Thyroid gland (tissue), 4 donors: ENCODE measurements around the gene OSGIN1. TPM values are rescaled to one million over a fixed set of nuclear protein-coding genes. Genes with fewer than 3 reads are reported as not detected.
A peak's percentile ranks its signal among the peaks of the same experiment; 100 is the strongest.

Source experiments
- DNase-seq, 2 donors: peaks; one replicate each; pipeline ENCODE4 v3.0.0-alpha.2; 2019
- H3K27ac ChIP-seq, 3 donors: fragments of 200-600 bp; sonication (generic); 1 replicate in 2 of 3; 2 replicates in 1 of 3; pipeline ENCODE4 v1.5.1; 2016 to 2019; ENCODE audit warnings: mild to moderate bottlenecking in 1 of 3, moderate library complexity in 1 of 3
- H3K27me3 ChIP-seq: fragments of 200-600 bp; sonication (generic); one replicate; pipeline ENCODE4 v1.5.1; 2019
- H3K36me3 ChIP-seq, 2 donors: fragments of 200-600 bp; sonication (generic); one replicate each; pipeline ENCODE4 v1.5.1; 2016 to 2019
- H3K4me1 ChIP-seq, 2 donors: fragments of 200-600 bp; sonication (generic); one replicate each; pipeline ENCODE4 v1.5.1; 2017 to 2019
- H3K4me3 ChIP-seq, 3 donors: fragments of 200-600 bp; sonication (generic); replicated peaks in 1 of 3; 1 replicate in 2 of 3; 2 replicates in 1 of 3; pipeline ENCODE4 v1.5.1; 2016; ENCODE audit warnings: mild to moderate bottlenecking in 1 of 3
- H3K9me3 ChIP-seq: fragments of 200-600 bp; sonication (generic); one replicate; pipeline ENCODE4 v1.5.1; 2017
- CTCF ChIP-seq, 6 experiments: fragments of 200-600 bp in 3 of 6; fragments of 450-650 bp in 3 of 6; sonication (generic) in 3 of 6; IDR thresholded peaks; one replicate each; pipeline ENCODE4 v1.5.1; 2016 to 2019; ENCODE audit warnings: antibody characterized with exemption in 6 of 6, mild to moderate bottlenecking in 2 of 6, inconsistent platforms in 1 of 6, moderate library complexity in 1 of 6
- POLR2A ChIP-seq, 2 donors: fragments of 450-650 bp; IDR thresholded peaks; one replicate each; pipeline ENCODE4 v1.6.1; 2017; ENCODE audit warnings: antibody characterized with exemption in 2 of 2, mild to moderate bottlenecking in 2 of 2, moderate library complexity in 1 of 2
- WGBS, 2 donors: methylation state at CpG; one replicate each; pipeline ENCODE4 v1.1.5; 2017; 5-methylcytosine and 5-hydroxymethylcytosine counted together
- intact Hi-C: fragments of 100-400 bp; cut with DNase I; formaldehyde crosslinking; loops from one replicate; pipeline ENCODE4 v1.15.1; 2023
- total RNA-seq, 4 donors: library from RNA; depleted of rRNA; stranded (reverse); fragments of >200 nt; gene quantifications; one replicate each; pipeline ENCODE4 v1.2.3, GENCODE V29; 2016

The OSGIN1 gene
- total RNA-seq: 10 to 100 TPM; 14.5 to 53.5 (median 31.9) TPM

GRCh38 chr16:83952940-83953795 is at the start of gene OSGIN1:
Gene OSGIN1 (plus strand): TSS chr16:83953240. CDS start chr16:83957672, 4,432 bp downstream.
- peaks cover 28 to 35% of the 10 kb centered on the region in 2 donors for H3K4me1 ChIP-seq
- peak within 1 kb of the TSS; percentile 36 to 68 (median 66) for H3K4me3 ChIP-seq
- no peaks in the 10 kb centered on the region for H3K27me3 ChIP-seq
- no peaks in the 10 kb centered on the region for H3K9me3 ChIP-seq
- peak within 1 kb of the TSS; percentile 89 to 96 (median 89) for H3K27ac ChIP-seq
- intact Hi-C loops: no loop called here
- DNase-seq: peak; percentile 96 to 98
- TF ChIP-seq CTCF (IDR thresholded peaks at IDR 0.05): no peak
- peak in 1 of 2 donors; percentile 77 for TF ChIP-seq POLR2A (IDR thresholded peaks at IDR 0.05)
- 0 to 1% methylated on average over 16 to 17 of the region's 30 CpGs for WGBS, 2 donors
- peaks cover 2 to 7% of the 10 kb centered on the region in 2 donors for H3K36me3 ChIP-seq

- intact Hi-C loops: no loop called here
- no peak for DNase-seq
- Histone ChIP-seq H3K9me3 (no peaks in the 10 kb centered on the region), H3K36me3 (peaks cover 14 to 16% of the 10 kb centered on the region in 2 donors), H3K27me3 (no peaks in the 10 kb centered on the region), H3K4me3 (no peak overlapping the region), H3K27ac (no peak overlapping the region), H3K4me1 (peaks cover 8% of the 10 kb centered on the region in 2 donors)
- no peak for TF ChIP-seq POLR2A (IDR thresholded peaks at IDR 0.05)
- TF ChIP-seq CTCF (IDR thresholded peaks at IDR 0.05): no peak
- 81 to 87% methylated on average over 10 of the region's 10 CpGs for WGBS, 2 donors
Measured at GRCh38 chr16:83903751-83904150, 49.3 kb upstream of the OSGIN1 start.

GRCh38 chr16:83906683-83907082 is 46.4 kb upstream of the OSGIN1 start:
- Histone ChIP-seq H3K27me3 (no peaks in the 10 kb centered on the region), H3K36me3 (peaks cover 27 to 36% of the 10 kb centered on the region in 2 donors), H3K4me1 (no peaks in the 10 kb centered on the region), H3K27ac (no peak overlapping the region), H3K4me3 (no peak overlapping the region), H3K9me3 (no peaks in the 10 kb centered on the region)
- no peak for TF ChIP-seq CTCF (IDR thresholded peaks at IDR 0.05)
- TF ChIP-seq POLR2A (IDR thresholded peaks at IDR 0.05): no peak
- 83% methylated on average over 8 of the region's 8 CpGs for WGBS, 2 donors
- no peak for DNase-seq
- intact Hi-C loops: no loop called here

GRCh38 chr16:83907111-83907510 is 45.9 kb upstream of the OSGIN1 start:
- 91 to 95% methylated on average over 8 of the region's 8 CpGs for WGBS, 2 donors
- H3K27ac ChIP-seq: no peak overlapping the region

More at GRCh38 chr16:83907111-83907510, 45.9 kb upstream of the OSGIN1 start:
- Histone ChIP-seq H3K27me3 (no peaks in the 10 kb centered on the region), H3K4me3 (no peak overlapping the region), H3K4me1 (no peaks in the 10 kb centered on the region), H3K36me3 (peaks cover 31 to 40% of the 10 kb centered on the region in 2 donors), H3K9me3 (no peaks in the 10 kb centered on the region)
- no peak for DNase-seq
- TF ChIP-seq POLR2A (IDR thresholded peaks at IDR 0.05) (no peak), CTCF (IDR thresholded peaks at IDR 0.05) (no peak)
- intact Hi-C loops: no loop called here
